M059J (cell line): ENCODE measurements around the gene RBBP4. TPM values are rescaled to one million over a fixed set of nuclear protein-coding genes. Genes with fewer than 3 reads are reported as not detected.
"Not testable (repeated sequence)": the region's sequence is repeated elsewhere in the genome, so short reads cannot be mapped to it uniquely, and the experiment has no call there.

Experiments
- DNase-seq: peaks from one replicate; pipeline ENCODE4 v3.0.0-alpha.2; 2012; ENCODE audit warnings: low read depth
- total RNA-seq: library from RNA; depleted of rRNA; stranded (reverse); fragments of >200 nt; shearing (Covaris generic); gene quantifications from 2 replicates; pipeline ENCODE4 v1.2.3, GENCODE V29; 2014; rRNA removed

The RBBP4 gene
- total RNA-seq = 182 and 233 TPM in 2 replicates

- peak; percentile 95 for DNase-seq
Measured at GRCh38 chr1:32650752-32651460, at the start of gene RBBP4. Gene RBBP4, plus strand, starts transcription at chr1:32651208. Its CDS starts 99 bp downstream, at chr1:32651307.

GRCh38 chr1:32605711-32606424, 45.1 kb upstream of the RBBP4 start:
- no peak for DNase-seq

GRCh38 chr1:32606565-32607371, 44.2 kb upstream of the RBBP4 start:
- DNase-seq = no peak

GRCh38 chr1:32609180-32609579, 41.8 kb upstream of the RBBP4 start:
- DNase-seq = no peak

GRCh38 chr1:32611859-32612188, 39.2 kb upstream of the RBBP4 start:
- DNase-seq = no peak

- peak; percentile 89 for DNase-seq
Measured at GRCh38 chr1:32612189-32612881, 38.7 kb upstream of the RBBP4 start.

- DNase-seq = no peak
Measured at GRCh38 chr1:32613472-32613871, 37.5 kb upstream of the RBBP4 start.

- DNase-seq = no peak
Measured at GRCh38 chr1:32618673-32619221, 32.3 kb upstream of the RBBP4 start.

- no peak for DNase-seq
Measured at GRCh38 chr1:32619701-32620485, 31.1 kb upstream of the RBBP4 start.

GRCh38 chr1:32622205-32622604, 28.8 kb upstream of the RBBP4 start:
- no peak for DNase-seq

- DNase-seq = no peak
Measured at GRCh38 chr1:32622806-32623681, 28.0 kb upstream of the RBBP4 start.

- no peak for DNase-seq
Measured at GRCh38 chr1:32623775-32624174, 27.2 kb upstream of the RBBP4 start.

GRCh38 chr1:32626176-32626575, 24.8 kb upstream of the RBBP4 start:
- DNase-seq = no peak

- no peak for DNase-seq
Measured at GRCh38 chr1:32627596-32628162, 23.3 kb upstream of the RBBP4 start.

GRCh38 chr1:32630173-32630572, 20.8 kb upstream of the RBBP4 start:
- DNase-seq = not testable (repeated sequence)

- DNase-seq = no peak
Measured at GRCh38 chr1:32632829-32633228, 18.2 kb upstream of the RBBP4 start.

- DNase-seq = no peak
Measured at GRCh38 chr1:32635508-32636277, 15.3 kb upstream of the RBBP4 start.

- no peak for DNase-seq
Measured at GRCh38 chr1:32636914-32637645, 13.9 kb upstream of the RBBP4 start.
